Astrocyte (in vitro differentiated cells and primary cell): ENCODE results near the gene CLCF1. TPM values are rescaled to one million over a fixed set of nuclear protein-coding genes. Genes with fewer than 3 reads are reported as not detected.

ENCODE experiments used
- DNase-seq: peaks from one replicate; pipeline ENCODE4 v3.0.0-alpha.2; 2010; ENCODE audit warnings: low read depth
- FAIRE-seq: peaks from 2 replicates; lab custom pipeline; 2011; peaks lifted over from hg19 to GRCh38; lab: Jason Lieb, UNC
- H2AFZ ChIP-seq: 2 replicates; pipeline ENCODE4 v1.6.0; 2012; ENCODE audit warnings: low read depth, low read length, inconsistent platforms
- H3K27ac ChIP-seq: 2 replicates; pipeline ENCODE4 v1.5.1; 2011; ENCODE audit warnings: low read depth, low read length, inconsistent platforms
- H3K27me3 ChIP-seq: 2 replicates; pipeline ENCODE4 v1.6.0; 2011; ENCODE audit warnings: low read length, inconsistent platforms; ENCODE audit not compliant: insufficient read depth
- H3K36me3 ChIP-seq: 2 replicates; pipeline ENCODE4 v1.5.1; 2011; ENCODE audit warnings: low read length, inconsistent platforms; ENCODE audit not compliant: insufficient read depth
- H3K4me1 ChIP-seq: 2 replicates; pipeline ENCODE4 v1.5.1; 2011; ENCODE audit warnings: low read length, inconsistent platforms; ENCODE audit not compliant: insufficient read depth
- H3K4me2 ChIP-seq: 2 replicates; pipeline ENCODE4 v1.6.0; 2012; ENCODE audit warnings: low read length, inconsistent platforms
- H3K4me3 ChIP-seq: 2 replicates; pipeline ENCODE4 v1.5.1; 2011; ENCODE audit warnings: low read depth, mild to moderate bottlenecking, low read length, inconsistent platforms; ENCODE audit not compliant: insufficient read depth
- H3K79me2 ChIP-seq: 2 replicates; pipeline ENCODE4 v1.6.0; 2012; ENCODE audit warnings: mild to moderate bottlenecking, low read length, inconsistent platforms; ENCODE audit not compliant: insufficient read depth
- H3K9ac ChIP-seq: 2 replicates; pipeline ENCODE4 v1.6.0; 2012; ENCODE audit warnings: mild to moderate bottlenecking, low read length, inconsistent platforms
- H3K9me3 ChIP-seq: 2 replicates; pipeline ENCODE4 v1.5.1; 2012; ENCODE audit warnings: low read depth, mild to moderate bottlenecking, low read length, inconsistent platforms; ENCODE audit not compliant: insufficient read depth
- H4K20me1 ChIP-seq: 2 replicates; pipeline ENCODE4 v1.6.0; 2012; ENCODE audit warnings: low read length, inconsistent platforms; ENCODE audit not compliant: insufficient read depth
- H3K27ac Mint-ChIP-seq: one replicate; pipeline ENCODE4 v1.8.0; 2021; ENCODE audit warnings: mild to moderate bottlenecking, mixed read lengths; ENCODE audit not compliant: unreplicated experiment
- H3K27me3 Mint-ChIP-seq: one replicate; pipeline ENCODE4 v1.8.0; 2021; ENCODE audit warnings: low read depth, mixed read lengths; ENCODE audit not compliant: unreplicated experiment
- H3K36me3 Mint-ChIP-seq: one replicate; pipeline ENCODE4 v1.8.0; 2021; ENCODE audit warnings: low read depth, mixed read lengths; ENCODE audit not compliant: unreplicated experiment
- H3K4me1 Mint-ChIP-seq: one replicate; pipeline ENCODE4 v1.8.0; 2021; ENCODE audit warnings: low read depth, mixed read lengths; ENCODE audit not compliant: unreplicated experiment
- H3K4me3 Mint-ChIP-seq: one replicate; pipeline ENCODE4 v1.8.0; 2021; ENCODE audit warnings: mild to moderate bottlenecking, moderate library complexity, mixed read lengths; ENCODE audit not compliant: unreplicated experiment
- H3K9me3 Mint-ChIP-seq: one replicate; pipeline ENCODE4 v1.8.0; 2021; ENCODE audit warnings: mild to moderate bottlenecking, mixed read lengths; ENCODE audit not compliant: unreplicated experiment
- EZH2 ChIP-seq: IDR thresholded peaks from 2 replicates; pipeline ENCODE4 v1.6.1; 2012; ENCODE audit warnings: mild to moderate bottlenecking, low read length, inconsistent platforms; ENCODE audit not compliant: insufficient read depth
- total RNA-seq: library from RNA; stranded (reverse); gene quantifications from 2 replicates; pipeline ENCODE4 v1.2.1, GENCODE V29; 2021
- TF ChIP-seq, protein P1 (sequence below): IDR thresholded peaks from 2 replicates; pipeline ENCODE4 v1.5.1; 2011; ENCODE audit warnings: low read depth, mild to moderate bottlenecking, inconsistent platforms, low read length, moderate library complexity; ENCODE audit not compliant: insufficient read depth

Gene CLCF1
- total RNA-seq, 1 donor from 2014 or later, result 17.6 TPM

DNA sequence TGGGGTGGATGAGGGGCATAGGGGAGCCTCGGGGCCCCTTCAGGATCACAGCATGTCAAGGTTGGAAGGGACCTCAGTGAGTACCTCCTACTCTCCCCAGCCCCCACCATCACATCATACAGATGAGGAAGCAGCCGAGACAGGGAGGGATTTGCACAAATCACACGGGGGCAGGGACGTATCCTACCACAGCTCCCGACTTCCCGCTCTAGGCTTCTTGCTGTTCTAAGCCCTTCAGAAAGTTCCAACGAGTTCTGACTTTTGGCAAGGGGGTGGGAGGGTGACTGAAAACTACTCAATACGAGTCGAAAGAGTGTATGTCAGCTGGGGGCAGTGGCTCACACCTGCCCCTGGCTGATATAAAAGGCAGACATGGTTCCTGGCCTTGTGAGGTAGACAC, 13.7 kb upstream of the CLCF1 start:
- Mint-ChIP-seq H3K27me3 (no peaks in the 10 kb centered on the region), H3K4me3 (peak overlapping the region; percentile 6), H3K36me3 (no peaks in the 10 kb centered on the region), H3K4me1 (peaks cover 21% of the 10 kb centered on the region), H3K9me3 (no peaks in the 10 kb centered on the region), H3K27ac (no peak overlapping the region)
- TF ChIP-seq EZH2, result no peak
- TF ChIP-seq, protein P1, sequence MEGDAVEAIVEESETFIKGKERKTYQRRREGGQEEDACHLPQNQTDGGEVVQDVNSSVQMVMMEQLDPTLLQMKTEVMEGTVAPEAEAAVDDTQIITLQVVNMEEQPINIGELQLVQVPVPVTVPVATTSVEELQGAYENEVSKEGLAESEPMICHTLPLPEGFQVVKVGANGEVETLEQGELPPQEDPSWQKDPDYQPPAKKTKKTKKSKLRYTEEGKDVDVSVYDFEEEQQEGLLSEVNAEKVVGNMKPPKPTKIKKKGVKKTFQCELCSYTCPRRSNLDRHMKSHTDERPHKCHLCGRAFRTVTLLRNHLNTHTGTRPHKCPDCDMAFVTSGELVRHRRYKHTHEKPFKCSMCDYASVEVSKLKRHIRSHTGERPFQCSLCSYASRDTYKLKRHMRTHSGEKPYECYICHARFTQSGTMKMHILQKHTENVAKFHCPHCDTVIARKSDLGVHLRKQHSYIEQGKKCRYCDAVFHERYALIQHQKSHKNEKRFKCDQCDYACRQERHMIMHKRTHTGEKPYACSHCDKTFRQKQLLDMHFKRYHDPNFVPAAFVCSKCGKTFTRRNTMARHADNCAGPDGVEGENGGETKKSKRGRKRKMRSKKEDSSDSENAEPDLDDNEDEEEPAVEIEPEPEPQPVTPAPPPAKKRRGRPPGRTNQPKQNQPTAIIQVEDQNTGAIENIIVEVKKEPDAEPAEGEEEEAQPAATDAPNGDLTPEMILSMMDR, result no peak
- no peak overlapping the region for H3K27ac ChIP-seq
- H3K4me1 ChIP-seq, result peaks cover 14% of the 10 kb centered on the region
- no peak for DNase-seq
- H3K36me3 ChIP-seq, result no peaks in the 10 kb centered on the region
- peaks cover 7% of the 10 kb centered on the region for H3K79me2 ChIP-seq
- H3K4me2 ChIP-seq, result no peak overlapping the region
- peaks cover 5% of the 10 kb centered on the region for H4K20me1 ChIP-seq
- no peaks in the 10 kb centered on the region for H3K9me3 ChIP-seq
- no peak for FAIRE-seq
- no peak overlapping the region for H3K4me3 ChIP-seq
- no peak overlapping the region for H3K9ac ChIP-seq
- peaks cover 3% of the 10 kb centered on the region for H3K27me3 ChIP-seq
- no peak overlapping the region for H2AFZ ChIP-seq

DNA sequence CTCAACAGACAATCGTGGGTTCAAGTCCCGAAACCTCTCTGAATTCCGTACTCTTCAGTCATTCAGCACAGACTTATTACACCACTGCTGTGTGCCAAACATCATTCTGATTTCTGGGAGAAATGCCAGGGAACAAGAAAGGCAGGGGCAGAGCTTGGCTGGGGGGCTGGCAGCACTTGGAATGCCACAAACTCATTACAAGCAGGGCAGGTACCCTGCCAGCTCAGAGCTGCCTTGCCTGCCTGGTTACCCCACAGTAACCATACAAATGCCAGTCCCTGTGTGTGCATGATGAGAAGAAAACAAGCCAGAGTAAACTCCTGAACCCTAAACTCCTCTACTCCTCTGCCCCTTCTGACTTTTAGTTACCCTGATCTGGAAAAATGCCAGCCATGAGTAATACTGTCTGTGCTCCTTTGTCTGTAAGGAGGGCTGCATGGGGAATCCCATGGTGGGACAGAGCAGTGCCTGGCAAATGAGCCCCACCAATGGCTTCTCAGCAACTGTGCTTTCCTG, 11.5 kb upstream of the CLCF1 start:
- H4K20me1 ChIP-seq, result peaks cover 5% of the 10 kb centered on the region
- FAIRE-seq, result no peak
- H3K4me3 Mint-ChIP-seq, result peak overlapping the region; percentile 71

More for the DNA sequence above, 11.5 kb upstream of the CLCF1 start:
- Histone ChIP-seq H3K36me3 (no peaks in the 10 kb centered on the region), H3K4me2 (peak overlapping the region; percentile 13), H3K4me3 (no peak overlapping the region), H3K4me1 (peaks cover 10% of the 10 kb centered on the region), H2AFZ (peak overlapping the region; percentile 29), H3K79me2 (no peaks in the 10 kb centered on the region), H3K27ac (no peak overlapping the region), H3K9me3 (no peaks in the 10 kb centered on the region), H3K27me3 (peaks cover 3% of the 10 kb centered on the region), H3K9ac (peak overlapping the region; percentile 27)
- peak; percentile 34 for DNase-seq
- TF ChIP-seq, protein P1, result no peak
- TF ChIP-seq EZH2, result no peak
- H3K36me3 Mint-ChIP-seq, result no peaks in the 10 kb centered on the region
- peaks cover 6% of the 10 kb centered on the region for H3K27me3 Mint-ChIP-seq
- H3K4me1 Mint-ChIP-seq, result peaks cover 21% of the 10 kb centered on the region
- H3K27ac Mint-ChIP-seq, result peak overlapping the region; percentile 80
- no peaks in the 10 kb centered on the region for H3K9me3 Mint-ChIP-seq
